HepG2 (cell line): Measurements from ENCODE around the gene UBE2I. TPM values are rescaled to one million over a fixed set of nuclear protein-coding genes. Genes with fewer than 3 reads are reported as not detected.
A peak's percentile ranks its signal among the peaks of the same experiment; 100 is the strongest.

Source experiments
- ASH2L ChIP-seq: fragments of 300-600, 200-600 bp; sonication (generic); IDR thresholded peaks from 2 replicates; pipeline ENCODE4 v1.7.0; 2017; ENCODE audit warnings: low read depth, mild to moderate bottlenecking, moderate library complexity, mixed read lengths, low read length; ENCODE audit not compliant: insufficient read length
- CTCF ChIP-seq: sonication (generic); formaldehyde crosslinking; IDR thresholded peaks from 2 replicates; pipeline ENCODE4 v1.5.0; 2020; ENCODE audit warnings: mild to moderate bottlenecking, missing genetic modification reagents, moderate library complexity
- FOXK1 ChIP-seq: sonication (generic); formaldehyde crosslinking; IDR thresholded peaks from 2 replicates; pipeline ENCODE4 v1.4.0; 2020; ENCODE audit warnings: low read depth, missing genetic modification reagents, borderline replicate concordance
- KLF13 ChIP-seq: sonication (generic); formaldehyde crosslinking; IDR thresholded peaks from 2 replicates; pipeline ENCODE4 v1.4.0; 2020; ENCODE audit warnings: mild to moderate bottlenecking, missing genetic modification reagents
- NCOA2 ChIP-seq: sonication (generic); formaldehyde crosslinking; IDR thresholded peaks from 2 replicates; pipeline ENCODE4 v1.8.0; 2022; ENCODE audit warnings: inconsistent platforms
- NR1H2 ChIP-seq: sonication (generic); formaldehyde crosslinking; IDR thresholded peaks from 2 replicates; pipeline ENCODE4 v1.8.1; 2022; ENCODE audit warnings: low read depth, missing genetic modification reagents, borderline replicate concordance
- RFXAP ChIP-seq: sonication (generic); formaldehyde crosslinking; IDR thresholded peaks from 2 replicates; pipeline ENCODE4 v1.4.0; 2020; ENCODE audit warnings: missing genetic modification reagents, borderline replicate concordance
- SMARCE1 ChIP-seq: fragments of 450-650 bp; IDR thresholded peaks from 2 replicates; pipeline ENCODE4 v1.6.1; 2017; ENCODE audit warnings: borderline replicate concordance
- SNAI1 ChIP-seq: sonication (generic); formaldehyde crosslinking; IDR thresholded peaks from 2 replicates; pipeline ENCODE4 v1.5.0; 2020; ENCODE audit warnings: mild to moderate bottlenecking, missing genetic modification reagents, borderline replicate concordance
- SRF ChIP-seq: IDR thresholded peaks from 2 replicates; pipeline ENCODE4 v1.6.1; 2011; ENCODE audit warnings: mild to moderate bottlenecking, low read depth, low read length, moderate library complexity
- YEATS4 ChIP-seq: sonication (generic); formaldehyde crosslinking; IDR thresholded peaks from 2 replicates; pipeline ENCODE4 v1.4.0; 2020; ENCODE audit warnings: missing genetic modification reagents, borderline replicate concordance
- ZFAT ChIP-seq: sonication (generic); formaldehyde crosslinking; conservative IDR thresholded peaks from 2 replicates; pipeline ENCODE4 v1.8.1; 2023; ENCODE audit warnings: missing genetic modification reagents, inconsistent platforms
- ZNF343 ChIP-seq: sonication (generic); formaldehyde crosslinking; IDR thresholded peaks from 2 replicates; pipeline ENCODE4 v1.4.0; 2020; ENCODE audit warnings: mild to moderate bottlenecking, missing genetic modification reagents
- ZNF503 ChIP-seq: sonication (generic); formaldehyde crosslinking; IDR thresholded peaks from 2 replicates; pipeline ENCODE4 v1.4.0; 2020; ENCODE audit warnings: missing genetic modification reagents
- ZSCAN31 ChIP-seq: sonication (generic); formaldehyde crosslinking; IDR thresholded peaks from 2 replicates; pipeline ENCODE4 v1.5.0; 2020; ENCODE audit warnings: low read depth, mild to moderate bottlenecking, missing genetic modification reagents
- polyA plus RNA-seq, 8 experiments: library from polyadenylated mRNA; depleted of rRNA in 3 of 8; stranded (reverse) in 7 of 8; unstranded in 1 of 8; fragments of >200 nt; fragmentation: Illumina TruSeq in 4 of 8; extraction: Trizol in 4 of 8; gene quantifications; 2 replicates each; pipeline versions ENCODE4 v1.2.1 to v1.2.3, GENCODE V29; 2011 to 2016; ENCODE audit warnings: low read depth in 4 of 8, missing spikeins in 1 of 8, mixed read lengths in 1 of 8; ENCODE audit not compliant: insufficient read depth in 1 of 8
- total RNA-seq, 5 experiments: library from RNA; depleted of rRNA; stranded (reverse); fragments of >200 nt; fragmentation: Illumina TruSeq; extraction: Trizol; gene quantifications; 2 replicates each; pipeline ENCODE4 v1.2.3, GENCODE V29; 2016; ENCODE audit warnings: low read depth in 1 of 5
- TF ChIP-seq, protein P1 (sequence below): sonication (generic); formaldehyde crosslinking; IDR thresholded peaks from 2 replicates; pipeline ENCODE4 v1.5.1; 2020; ENCODE audit warnings: missing genetic modification reagents, mild to moderate bottlenecking, borderline replicate concordance
- TF ChIP-seq, protein P2 (sequence below): sonication (generic); formaldehyde crosslinking; IDR thresholded peaks from 2 replicates; pipeline ENCODE4 v1.8.1; 2022; ENCODE audit warnings: low read depth, mild to moderate bottlenecking, missing genetic modification reagents
- TF ChIP-seq, protein P3 (sequence below): IDR thresholded peaks from 2 replicates; pipeline ENCODE4 v1.6.1; 2016

The UBE2I gene
- total and polyA plus RNA-seq, 2 of the 13 experiments (the other 11 are each of a cell fraction or from before 2014, with no cell fraction given) = 75.8 to 98.9 TPM

DNA sequence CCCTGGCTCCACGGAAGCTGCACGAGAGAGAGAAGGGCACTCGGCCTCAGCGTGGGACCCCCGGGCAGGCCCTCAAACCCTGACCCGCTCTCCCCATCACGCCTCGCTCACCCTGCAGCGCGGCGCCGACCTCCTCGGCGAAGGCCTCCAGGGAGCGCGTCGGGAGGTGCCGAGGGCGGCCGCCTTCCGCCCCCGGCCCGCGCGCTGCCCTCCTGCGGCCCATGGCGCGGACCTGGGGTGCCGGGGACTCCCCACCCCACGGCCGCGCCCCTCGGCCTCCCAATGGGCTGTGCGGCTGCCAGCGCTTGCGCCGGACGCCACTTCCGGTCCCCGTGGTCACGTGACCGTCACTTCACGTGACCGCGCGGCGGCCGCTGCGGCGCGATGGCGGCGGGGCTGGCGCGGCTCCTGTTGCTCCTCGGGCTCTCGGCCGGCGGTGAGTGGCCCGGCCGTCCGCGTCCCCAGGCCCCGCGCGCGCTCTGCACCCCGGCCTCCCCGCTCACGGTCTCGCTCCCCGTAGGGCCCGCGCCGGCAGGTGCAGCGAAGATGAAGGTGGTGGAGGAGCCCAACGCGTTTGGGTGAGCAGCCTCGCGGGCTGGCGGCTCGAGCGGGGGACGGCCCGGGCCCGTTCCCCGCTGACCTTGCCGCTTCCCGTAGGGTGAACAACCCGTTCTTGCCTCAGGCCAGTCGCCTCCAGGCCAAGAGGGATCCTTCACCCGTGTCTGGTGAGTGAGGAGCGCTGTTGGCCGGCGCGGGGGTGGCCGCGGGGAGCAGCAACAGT is 42.3 kb downstream of the UBE2I start, which contains the start of the genes GNPTG and TSR3 (continued):
- TF ChIP-seq ZNF503 (peak; percentile 71; the same call in 1 of the 2 replicates), NR1H2 (no peak), SRF (peak; percentile 19; the same call in 1 of the 2 replicates), NCOA2 (CRISPR knock-in tag) (peak; percentile 47; the same call in 1 of the 2 replicates), YEATS4 (peak; percentile 91), ZNF343 (no peak), ASH2L (peak; percentile 52), SMARCE1 (no peak), CTCF (no peak), FOXK1 (peak; percentile 92; the same call in 1 of the 2 replicates), ZSCAN31 (peak; percentile 24; the same call in 1 of the 2 replicates), SNAI1 (no peak), KLF13 (CRISPR knock-in tag) (no peak), ZFAT (CRISPR knock-in tag) (no peak; the same call in 1 of the 2 replicates), RFXAP (CRISPR knock-in tag) (peak; percentile 85; the same call in 1 of the 2 replicates)
- TF ChIP-seq, protein P1, sequence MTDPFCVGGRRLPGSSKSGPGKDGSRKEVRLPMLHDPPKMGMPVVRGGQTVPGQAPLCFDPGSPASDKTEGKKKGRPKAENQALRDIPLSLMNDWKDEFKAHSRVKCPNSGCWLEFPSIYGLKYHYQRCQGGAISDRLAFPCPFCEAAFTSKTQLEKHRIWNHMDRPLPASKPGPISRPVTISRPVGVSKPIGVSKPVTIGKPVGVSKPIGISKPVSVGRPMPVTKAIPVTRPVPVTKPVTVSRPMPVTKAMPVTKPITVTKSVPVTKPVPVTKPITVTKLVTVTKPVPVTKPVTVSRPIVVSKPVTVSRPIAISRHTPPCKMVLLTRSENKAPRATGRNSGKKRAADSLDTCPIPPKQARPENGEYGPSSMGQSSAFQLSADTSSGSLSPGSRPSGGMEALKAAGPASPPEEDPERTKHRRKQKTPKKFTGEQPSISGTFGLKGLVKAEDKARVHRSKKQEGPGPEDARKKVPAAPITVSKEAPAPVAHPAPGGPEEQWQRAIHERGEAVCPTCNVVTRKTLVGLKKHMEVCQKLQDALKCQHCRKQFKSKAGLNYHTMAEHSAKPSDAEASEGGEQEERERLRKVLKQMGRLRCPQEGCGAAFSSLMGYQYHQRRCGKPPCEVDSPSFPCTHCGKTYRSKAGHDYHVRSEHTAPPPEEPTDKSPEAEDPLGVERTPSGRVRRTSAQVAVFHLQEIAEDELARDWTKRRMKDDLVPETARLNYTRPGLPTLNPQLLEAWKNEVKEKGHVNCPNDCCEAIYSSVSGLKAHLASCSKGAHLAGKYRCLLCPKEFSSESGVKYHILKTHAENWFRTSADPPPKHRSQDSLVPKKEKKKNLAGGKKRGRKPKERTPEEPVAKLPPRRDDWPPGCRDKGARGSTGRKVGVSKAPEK (CRISPR knock-in tag) = no peak
- TF ChIP-seq, protein P2, sequence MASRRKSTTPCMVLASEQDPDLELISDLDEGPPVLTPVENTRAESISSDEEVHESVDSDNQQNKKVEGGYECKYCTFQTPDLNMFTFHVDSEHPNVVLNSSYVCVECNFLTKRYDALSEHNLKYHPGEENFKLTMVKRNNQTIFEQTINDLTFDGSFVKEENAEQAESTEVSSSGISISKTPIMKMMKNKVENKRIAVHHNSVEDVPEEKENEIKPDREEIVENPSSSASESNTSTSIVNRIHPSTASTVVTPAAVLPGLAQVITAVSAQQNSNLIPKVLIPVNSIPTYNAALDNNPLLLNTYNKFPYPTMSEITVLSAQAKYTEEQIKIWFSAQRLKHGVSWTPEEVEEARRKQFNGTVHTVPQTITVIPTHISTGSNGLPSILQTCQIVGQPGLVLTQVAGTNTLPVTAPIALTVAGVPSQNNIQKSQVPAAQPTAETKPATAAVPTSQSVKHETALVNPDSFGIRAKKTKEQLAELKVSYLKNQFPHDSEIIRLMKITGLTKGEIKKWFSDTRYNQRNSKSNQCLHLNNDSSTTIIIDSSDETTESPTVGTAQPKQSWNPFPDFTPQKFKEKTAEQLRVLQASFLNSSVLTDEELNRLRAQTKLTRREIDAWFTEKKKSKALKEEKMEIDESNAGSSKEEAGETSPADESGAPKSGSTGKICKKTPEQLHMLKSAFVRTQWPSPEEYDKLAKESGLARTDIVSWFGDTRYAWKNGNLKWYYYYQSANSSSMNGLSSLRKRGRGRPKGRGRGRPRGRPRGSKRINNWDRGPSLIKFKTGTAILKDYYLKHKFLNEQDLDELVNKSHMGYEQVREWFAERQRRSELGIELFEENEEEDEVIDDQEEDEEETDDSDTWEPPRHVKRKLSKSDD (CRISPR knock-in tag) = peak; percentile 47; the same call in 1 of the 2 replicates
- TF ChIP-seq, protein P3, sequence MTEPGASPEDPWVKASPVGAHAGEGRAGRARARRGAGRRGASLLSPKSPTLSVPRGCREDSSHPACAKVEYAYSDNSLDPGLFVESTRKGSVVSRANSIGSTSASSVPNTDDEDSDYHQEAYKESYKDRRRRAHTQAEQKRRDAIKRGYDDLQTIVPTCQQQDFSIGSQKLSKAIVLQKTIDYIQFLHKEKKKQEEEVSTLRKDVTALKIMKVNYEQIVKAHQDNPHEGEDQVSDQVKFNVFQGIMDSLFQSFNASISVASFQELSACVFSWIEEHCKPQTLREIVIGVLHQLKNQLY (CRISPR knock-in tag) = 0 out of 2 replicates have a peak, but pooled peaks have one; percentile 44
